Brain microvascular endothelial cell (primary cell): ENCODE data around the gene PPT2.

Experiments
- DNase-seq: peaks from one replicate; pipeline ENCODE4 v3.0.0-alpha.2; 2020
- H3K27ac ChIP-seq: fragments of 250-450 bp; sonication (Bioruptor Pico); 2 replicates; pipeline ENCODE4 v1.5.1; 2020; ENCODE audit warnings: mild to moderate bottlenecking, moderate library complexity
- H3K27me3 ChIP-seq: fragments of 250-450 bp; sonication (Bioruptor Pico); replicated peaks from 2 replicates; pipeline ENCODE4 v1.5.1; 2020; ENCODE audit warnings: mild to moderate bottlenecking
- H3K36me3 ChIP-seq: fragments of 250-450 bp; sonication (Bioruptor Pico); replicated peaks from 2 replicates; pipeline ENCODE4 v1.5.1; 2020; ENCODE audit warnings: mild to moderate bottlenecking
- H3K4me3 ChIP-seq: 2 replicates; pipeline ENCODE4 v1.5.1; 2011; ENCODE audit warnings: low read depth, mild to moderate bottlenecking, control low read depth, low read length, moderate library complexity
- CTCF ChIP-seq: IDR thresholded peaks from 2 replicates; pipeline ENCODE4 v1.5.1; 2011; ENCODE audit warnings: low read depth, mild to moderate bottlenecking, moderate library complexity, low read length, control low read depth, inconsistent platforms; ENCODE audit errors: missing control alignments
- in situ Hi-C: cut with HindIII; loops from 2 replicates; pipeline ENCODE4 v1.10.0; 2017; ENCODE audit warnings: low sequenced_read_pairs, low pct_ligation_motif_present

PPT2 gene

GRCh38 chr6:32177183-32177787 lies 23.3 kb downstream of the PPT2 start:
- DNase-seq: peak; percentile 54
- H3K4me3 ChIP-seq: peak overlapping the region; percentile 95
- no peaks in the 10 kb centered on the region for H3K27me3 ChIP-seq
- H3K27ac ChIP-seq: peak overlapping the region; percentile 88
- H3K36me3 ChIP-seq: peaks cover 8% of the 10 kb centered on the region
- in situ Hi-C loops: no loop called here
- TF ChIP-seq CTCF: no peak

- peak within 1 kb of the TSS; percentile 88 for H3K27ac ChIP-seq
- no peaks in the 10 kb centered on the region for H3K27me3 ChIP-seq
- in situ Hi-C loops: no loop called here
Observed at GRCh38 chr6:32177788-32178546, 24.0 kb downstream of the PPT2 start, which contains the start of gene RNF5. Gene RNF5, plus strand, starts transcription at chr6:32178405. Its CDS starts 107 bp downstream, at chr6:32178512.

GRCh38 chr6:32178547-32179440 lies 24.9 kb downstream of the PPT2 start:
- Histone ChIP-seq H3K36me3 (peaks cover 23% of the 10 kb centered on the region), H3K4me3 (peak overlapping the region; percentile 95), H3K27ac (peak overlapping the region; percentile 88), H3K27me3 (no peaks in the 10 kb centered on the region)
- no peak for TF ChIP-seq CTCF
- DNase-seq: no peak
- in situ Hi-C loops: no loop called here

More at GRCh38 chr6:32177788-32178546, 24.0 kb downstream of the PPT2 start, which contains the start of gene RNF5:
- H3K4me3 ChIP-seq: peak within 1 kb of the TSS; percentile 95
- peaks cover 15% of the 10 kb centered on the region for H3K36me3 ChIP-seq
- TF ChIP-seq CTCF: no peak
- peak; percentile 100 for DNase-seq

GRCh38 chr6:32179766-32180405 lies 25.9 kb downstream of the PPT2 start:
- peaks cover 29% of the 10 kb centered on the region for H3K36me3 ChIP-seq
- TF ChIP-seq CTCF: no peak
- in situ Hi-C loops: loop anchor here (10.0 kb wide), 1 partner anchor 55 kb away; the partner anchor contains the start of gene ATF6B
- DNase-seq: no peak
- no peak overlapping the region for H3K4me3 ChIP-seq
- H3K27ac ChIP-seq: no peak overlapping the region
- H3K27me3 ChIP-seq: no peaks in the 10 kb centered on the region

GRCh38 chr6:32181148-32181702 lies 27.3 kb downstream of the PPT2 start:
- H3K27me3 ChIP-seq: no peaks in the 10 kb centered on the region
- H3K36me3 ChIP-seq: peaks cover 33% of the 10 kb centered on the region
- in situ Hi-C loops: loop anchor here (10.0 kb wide), 1 partner anchor 56 kb away; the partner anchor contains the start of gene ATF6B
- no peak for TF ChIP-seq CTCF
- H3K27ac ChIP-seq: no peak overlapping the region
- H3K4me3 ChIP-seq: no peak overlapping the region
- no peak for DNase-seq
